HG02870 (cell line): Measurements from ENCODE around the gene ASB4.
"Not testable (repeated sequence)": the region's sequence is repeated elsewhere in the genome, so short reads cannot be mapped to it uniquely, and the experiment has no call there.

ENCODE experiments used
- ATAC-seq: cut with Tn5 transposase; IDR thresholded peaks from one replicate; pipeline ENCODE4 v1.9.1; 2021; ENCODE audit warnings: mild to moderate bottlenecking, moderate library complexity; ENCODE audit not compliant: unreplicated experiment

ASB4 gene

DNA sequence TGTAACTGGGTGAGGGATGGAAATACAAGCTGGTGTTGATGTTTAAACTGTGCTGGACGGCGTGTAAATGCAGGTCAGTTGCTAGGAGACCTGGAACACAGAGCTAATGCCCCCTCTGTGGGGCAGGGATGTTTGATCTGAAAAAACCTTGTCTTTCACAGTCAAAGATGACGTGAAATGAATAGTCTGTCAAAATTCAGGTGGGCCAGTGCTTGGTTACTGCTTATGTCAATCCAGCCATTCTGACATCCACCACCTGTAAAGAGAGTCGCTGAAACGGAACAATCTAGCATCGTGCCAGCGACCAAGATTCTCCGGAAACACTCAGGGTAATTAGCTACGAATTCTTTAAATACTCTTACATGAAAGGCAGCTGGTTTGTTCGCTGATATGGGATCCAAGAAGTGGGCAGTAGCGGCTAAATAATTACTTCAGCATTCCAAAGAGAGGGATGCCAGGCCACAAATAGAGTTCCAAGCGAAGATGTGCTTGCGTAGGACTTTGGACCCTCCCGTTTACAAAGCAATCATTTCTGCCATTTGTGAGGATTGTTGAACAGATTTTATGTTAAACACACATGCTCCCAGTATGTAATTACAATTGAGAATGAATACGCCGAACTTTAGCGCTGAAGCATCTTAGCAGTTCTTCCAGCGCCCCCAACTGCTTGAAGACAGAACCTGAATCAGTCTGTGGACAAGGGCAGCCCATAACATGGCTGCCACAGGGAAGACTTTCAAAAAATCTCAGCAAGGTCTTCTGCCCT lies 7.3 kb upstream of the ASB4 start:
- ATAC-seq: no peak

DNA sequence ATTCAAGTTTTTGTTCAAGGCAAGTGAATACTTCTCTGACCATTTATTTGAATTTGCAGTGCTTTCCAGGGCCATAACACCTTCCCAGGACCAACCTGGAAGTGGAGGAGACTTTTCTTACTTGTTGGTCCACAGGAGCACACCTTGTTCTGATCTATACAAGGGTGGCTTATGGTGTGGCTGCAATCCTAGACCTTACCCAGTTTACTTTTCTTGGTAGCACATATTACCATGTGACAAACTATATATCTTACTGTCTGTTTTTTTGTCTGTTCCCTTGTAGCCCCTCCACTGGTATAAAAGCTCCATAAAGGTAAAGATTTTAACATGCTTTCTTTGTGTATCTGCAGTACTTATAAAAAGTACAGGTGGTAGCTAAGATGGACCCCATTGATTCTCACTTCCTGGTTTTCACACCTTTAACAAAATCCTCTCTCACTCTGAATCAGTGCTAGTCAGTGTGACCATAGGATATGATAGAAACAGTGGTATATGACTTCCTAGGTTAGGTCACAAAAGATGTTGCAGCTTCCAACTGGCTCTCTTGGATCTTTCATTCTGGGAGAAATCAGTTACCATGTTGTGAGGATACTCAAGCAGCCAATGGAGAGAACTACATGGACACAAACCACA lies 5.6 kb upstream of the ASB4 start:
- peak; percentile 89 for ATAC-seq

DNA sequence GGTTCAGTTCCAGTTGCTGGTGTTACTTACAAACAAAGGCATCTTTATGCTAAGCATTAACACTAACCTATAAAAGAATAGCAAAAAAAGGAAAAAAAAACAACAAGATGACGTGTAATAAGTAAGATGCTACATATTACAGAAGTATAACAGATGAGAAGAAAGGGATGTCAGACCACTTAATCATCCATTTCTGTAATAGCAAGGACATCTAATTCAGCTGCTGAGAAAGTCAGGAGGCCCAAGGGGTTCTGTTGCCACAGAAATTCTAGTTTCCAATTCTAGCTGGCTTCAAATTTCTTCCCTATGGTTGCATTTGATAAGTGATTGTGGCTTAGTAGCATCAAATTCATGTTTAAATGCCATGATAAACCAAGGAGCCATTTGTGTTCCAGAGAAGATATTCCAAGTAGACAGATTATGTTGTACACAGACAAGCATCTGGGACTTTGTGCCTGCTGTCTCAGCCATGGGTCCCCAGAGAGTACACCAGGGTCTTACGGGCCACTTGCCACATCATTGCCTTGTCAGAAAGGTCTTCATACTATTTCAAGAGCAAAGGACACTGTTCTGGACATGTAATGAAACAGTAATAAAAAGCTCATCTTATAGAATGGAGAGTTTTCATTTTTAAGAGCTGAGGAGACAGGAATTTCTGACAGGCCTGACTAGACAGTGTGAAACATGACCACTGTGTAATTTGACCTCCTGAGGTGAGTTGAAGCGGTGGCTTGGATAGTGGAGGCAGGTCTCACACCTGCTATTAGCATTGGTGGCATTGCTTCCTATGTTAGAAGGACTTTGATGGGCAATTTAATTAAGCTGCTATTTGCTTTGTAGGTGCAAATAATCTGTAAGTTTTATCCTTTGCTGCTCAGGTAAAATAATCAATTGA lies 4.2 kb upstream of the ASB4 start:
- no peak for ATAC-seq

DNA sequence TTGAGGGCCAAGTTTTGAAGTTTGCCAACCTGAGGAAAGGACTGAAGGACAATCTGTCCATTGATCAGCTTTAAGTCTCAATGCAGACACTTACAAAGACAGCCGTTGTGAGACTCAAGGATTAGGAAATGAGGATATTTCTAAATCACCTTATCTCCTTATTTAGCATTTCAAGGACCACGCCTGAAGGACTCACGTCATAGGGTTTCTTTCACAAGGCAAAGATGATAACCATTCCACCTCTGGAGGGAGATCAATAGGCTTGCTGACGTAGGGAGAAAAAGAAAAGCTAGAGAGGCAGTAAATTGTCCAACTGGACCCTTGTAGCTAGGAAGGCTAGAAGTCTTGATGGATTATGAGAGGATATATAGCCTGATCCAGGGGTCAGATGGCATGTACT lies 3.3 kb upstream of the ASB4 start:
- no peak for ATAC-seq

DNA sequence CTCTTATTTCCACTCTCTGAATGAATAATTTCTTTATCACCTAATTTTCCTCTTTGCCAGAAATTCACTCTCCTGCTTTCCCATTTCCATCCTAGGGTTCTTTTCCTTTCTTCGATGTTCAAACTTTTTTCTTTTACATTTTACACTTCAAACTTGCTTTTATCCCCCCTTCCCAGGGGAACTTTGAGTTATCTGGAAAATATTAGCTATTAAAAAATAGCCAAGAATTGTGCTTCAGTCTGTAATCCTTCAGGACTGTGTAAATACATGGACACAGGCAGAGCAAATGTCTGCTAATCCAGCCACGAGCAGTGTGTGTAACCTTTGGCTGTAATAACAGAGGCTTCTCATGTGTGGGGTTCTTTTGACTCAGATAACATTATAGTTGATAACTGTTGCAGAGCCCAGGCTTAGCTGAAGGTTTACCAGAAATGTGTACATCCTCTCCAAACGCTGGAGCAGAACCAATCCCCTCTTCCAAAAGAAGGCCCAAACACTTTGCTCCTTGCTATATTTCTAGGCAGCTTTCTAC lies 4.6 kb downstream of the ASB4 start:
- no peak for ATAC-seq

DNA sequence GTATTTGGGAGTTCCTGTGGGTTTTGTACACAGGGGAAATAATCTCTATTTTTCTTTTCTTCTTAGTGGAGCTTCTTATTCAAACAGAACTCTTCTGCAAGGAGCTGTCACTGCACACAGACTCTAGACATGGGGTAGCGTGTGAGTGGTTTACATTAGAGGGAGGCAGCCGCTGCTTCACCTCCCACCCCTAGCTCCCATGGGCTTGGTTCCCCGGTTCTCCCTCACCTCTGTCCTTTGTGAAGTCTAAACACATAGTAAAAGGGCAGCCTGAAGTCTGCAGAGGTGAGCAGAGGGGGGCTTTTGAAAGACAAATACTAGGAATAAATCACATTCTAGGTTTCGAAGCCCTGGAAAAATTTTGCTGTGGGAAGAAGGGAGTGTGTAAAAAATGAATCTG lies 5.5 kb downstream of the ASB4 start:
- no peak for ATAC-seq

- no peak for ATAC-seq
Measured at GRCh38 chr7:95491634-95492314, 6.0 kb downstream of the ASB4 start.

GRCh38 chr7:95493247-95493646 lies 7.5 kb downstream of the ASB4 start:
- no peak for ATAC-seq

GRCh38 chr7:95493844-95494243 lies 8.1 kb downstream of the ASB4 start:
- no peak for ATAC-seq

DNA sequence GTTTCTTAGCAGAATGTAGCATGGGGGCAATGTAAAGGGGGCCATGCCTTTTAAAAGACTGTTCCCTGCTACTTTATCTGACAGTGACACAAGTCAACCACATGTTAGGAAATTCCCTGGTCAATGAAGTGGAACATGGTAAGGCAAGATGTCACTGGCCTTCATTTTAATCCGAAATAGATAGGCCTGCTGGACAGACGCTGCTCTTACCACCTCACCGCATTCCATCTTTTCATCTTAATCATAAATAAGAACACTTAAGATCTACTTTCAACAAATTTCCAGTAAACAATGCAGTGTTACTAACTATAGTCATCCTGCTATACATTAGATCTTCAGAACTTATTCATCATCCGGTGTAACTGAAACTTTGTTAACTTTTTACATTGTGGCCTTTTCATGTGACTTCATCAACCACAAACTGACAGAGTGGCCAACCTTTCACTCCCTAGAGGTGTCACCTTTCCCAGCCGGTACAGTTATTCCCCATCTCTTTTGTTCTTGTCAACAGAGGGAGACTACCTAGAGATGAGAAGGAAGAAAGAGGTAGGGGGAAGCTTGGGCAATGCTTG lies 15.6 kb downstream of the ASB4 start:
- peak; percentile 94 for ATAC-seq

GRCh38 chr7:95502403-95502802 lies 16.7 kb downstream of the ASB4 start:
- ATAC-seq: no peak

DNA sequence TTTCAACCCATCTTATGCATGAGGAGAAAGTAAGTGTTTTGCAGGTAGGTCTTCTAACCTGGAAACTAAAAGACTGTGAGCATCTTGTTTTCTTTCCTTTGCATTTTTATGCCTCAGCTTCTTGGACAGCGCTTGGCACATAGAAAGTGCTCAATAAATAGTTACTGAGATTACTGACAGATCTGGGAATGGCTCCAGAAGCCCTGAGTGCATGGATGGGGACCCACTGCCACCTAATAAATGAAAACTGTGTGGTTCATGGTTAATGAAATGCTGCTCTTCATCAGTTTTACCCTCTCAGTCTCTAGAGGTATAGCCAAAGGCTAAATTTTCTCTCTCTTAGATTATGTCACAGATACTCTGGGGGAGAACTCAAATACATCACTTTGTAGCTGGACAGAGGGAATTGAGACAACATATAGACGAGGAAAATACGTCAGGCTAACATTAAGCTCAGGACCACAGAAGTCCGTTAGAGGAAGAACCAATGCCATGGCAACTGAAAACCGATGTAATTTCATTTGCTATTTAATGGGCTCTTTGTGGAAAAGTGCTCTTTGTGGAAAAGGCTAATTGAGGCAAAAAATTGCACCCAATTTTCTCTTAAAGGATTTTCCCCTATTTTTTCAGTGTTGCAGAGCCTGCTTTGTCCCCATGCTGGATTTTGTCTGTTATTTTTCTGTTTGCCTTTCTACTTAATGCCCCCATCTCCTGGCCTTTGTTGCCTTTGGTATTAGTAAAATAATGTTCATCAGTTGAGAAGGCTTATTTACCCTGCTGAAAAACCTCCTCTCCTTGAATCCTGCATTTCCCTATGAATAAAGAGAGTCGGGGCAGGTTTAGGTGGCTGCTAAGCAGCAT lies 17.8 kb downstream of the ASB4 start:
- no peak for ATAC-seq

DNA sequence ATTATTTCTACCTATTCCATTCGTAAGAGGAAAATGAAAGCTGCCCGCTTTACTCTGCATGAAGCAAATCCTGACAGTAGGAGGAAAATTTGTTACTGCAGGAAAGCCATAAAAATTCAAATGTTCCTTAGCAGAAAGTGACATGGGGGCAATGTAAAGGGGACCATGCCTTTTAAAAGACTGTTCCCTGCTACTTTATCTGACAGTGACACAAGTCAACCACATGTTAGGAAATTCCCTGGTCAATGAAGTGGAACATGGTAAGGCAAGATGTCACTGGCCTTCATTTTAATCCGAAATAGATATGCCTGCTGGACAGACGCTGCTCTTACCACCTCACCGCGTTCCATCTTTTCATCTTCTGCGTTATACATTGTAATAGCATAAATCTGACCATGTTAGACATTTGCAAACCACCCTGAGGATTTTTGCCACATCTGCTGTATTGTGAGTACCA lies 18.4 kb downstream of the ASB4 start:
- ATAC-seq: not testable (repeated sequence)

DNA sequence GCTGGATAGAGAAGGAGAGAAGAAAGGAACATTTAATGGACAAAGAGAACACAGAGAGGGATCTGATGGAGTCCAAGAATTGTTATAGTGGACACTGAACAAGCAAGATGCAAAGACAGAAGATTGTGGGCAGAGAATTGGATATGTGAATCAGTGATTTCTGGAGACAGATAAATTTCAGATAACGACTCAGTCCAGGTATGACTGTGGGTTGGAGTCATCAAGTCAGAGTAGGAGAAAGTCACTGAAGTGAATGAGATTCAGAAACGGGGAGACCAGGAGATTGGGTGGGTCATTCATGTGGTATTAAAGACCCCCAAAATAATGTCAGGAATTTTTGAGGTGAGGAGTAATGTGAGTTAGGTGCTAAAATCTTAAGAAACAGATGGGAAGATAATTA lies 23.0 kb downstream of the ASB4 start:
- no peak for ATAC-seq

DNA sequence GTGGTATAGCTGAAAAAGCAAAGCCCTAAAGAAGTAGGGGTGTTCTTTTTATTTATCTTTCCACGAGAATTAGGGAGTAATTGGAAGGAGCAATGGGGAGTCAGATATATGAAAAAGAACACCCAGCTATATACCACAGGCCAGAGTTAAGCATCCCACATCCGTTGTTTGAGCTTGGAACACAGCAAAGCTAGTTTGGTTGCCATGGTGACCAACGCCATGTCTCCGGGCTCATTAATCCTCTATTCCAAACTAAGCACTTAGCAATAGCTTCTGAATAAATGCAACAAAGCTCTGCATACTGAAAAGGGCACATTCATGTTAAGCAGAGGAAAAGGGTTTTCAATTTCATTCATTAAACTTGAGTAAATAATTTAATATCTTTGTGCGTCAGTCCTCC lies 23.5 kb downstream of the ASB4 start:
- peak; percentile 46 for ATAC-seq

- peak; percentile 88 for ATAC-seq
Measured at GRCh38 chr7:95511716-95512260, 26.0 kb downstream of the ASB4 start.

- peak; percentile 45 for ATAC-seq
Measured at GRCh38 chr7:95517458-95517857, 31.7 kb downstream of the ASB4 start.

GRCh38 chr7:95517870-95518269 lies 32.1 kb downstream of the ASB4 start:
- ATAC-seq: peak; percentile 31

DNA sequence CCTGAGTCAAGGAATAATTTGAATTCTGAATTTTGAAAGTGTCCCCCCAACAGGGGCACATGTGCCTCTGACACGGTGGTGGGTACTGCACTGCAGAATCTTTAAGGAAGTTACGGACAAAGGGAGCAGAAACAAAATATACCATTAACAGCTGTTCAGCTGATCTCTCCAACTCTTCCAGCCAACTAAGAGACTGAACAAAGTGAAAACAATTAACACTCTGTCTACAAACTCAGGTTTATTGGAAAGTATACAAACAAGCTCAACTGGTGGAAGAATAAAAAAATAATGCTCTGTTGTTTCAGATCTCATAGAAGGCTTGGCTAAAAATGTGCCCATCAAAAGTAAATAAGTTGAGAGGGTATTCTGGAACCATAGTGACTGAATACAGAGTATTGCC lies 34.4 kb downstream of the ASB4 start:
- no peak for ATAC-seq
